ENCODE measurements around the gene FAM169A.
"Not testable (repeated sequence)": the region's sequence is repeated elsewhere in the genome, so short reads cannot be mapped to it uniquely, and the experiment has no call there.

The FAM169A gene

GRCh38 chr5:74888117-74888516 lies 21.9 kb upstream of the FAM169A start:
- Histone ChIP-seq H3K9ac (ENCODE audit: low read length) (no peak overlapping the region), H3K4me3 (ENCODE audit: low read depth, low read length, poor library complexity, severe bottlenecking) (no peak overlapping the region), H2AFZ (ENCODE audit: low read length) (no peak overlapping the region), H3K4me2 (ENCODE audit: low read length) (no peak overlapping the region), H3F3A (ENCODE audit: insufficient read depth, low read length) (no peaks in the 10 kb centered on the region), H3K9me3 (ENCODE audit: low read length) (no peaks in the 10 kb centered on the region), H3K36me3 (ENCODE audit: insufficient read depth, low read length) (no peaks in the 10 kb centered on the region), H3K4me1 (ENCODE audit: insufficient read depth, low read length, severe bottlenecking) (no peaks in the 10 kb centered on the region), H3K27ac (ENCODE audit: low read depth, low read length, poor library complexity, severe bottlenecking) (no peak overlapping the region), H4K20me1 (ENCODE audit: insufficient read depth, low read length) (no peaks in the 10 kb centered on the region), H3K9me2 (ENCODE audit: low read depth, low read length) (no peaks in the 10 kb centered on the region), H3K79me2 (ENCODE audit: insufficient read depth, low read length) (no peaks in the 10 kb centered on the region), H3K27me3 (ENCODE audit: insufficient read depth, low read length) (no peaks in the 10 kb centered on the region)
- TF ChIP-seq CTCF (IDR thresholded peaks at IDR 0.05; ENCODE audit: low read length) = no peak
- no peak for TF ChIP-seq EZH2 (IDR thresholded peaks at IDR 0.05; ENCODE audit: borderline replicate concordance, low read length)

GRCh38 chr5:74885170-74885569 lies 19.0 kb upstream of the FAM169A start:
- Histone ChIP-seq H3K4me2 (ENCODE audit: low read length) (no peak overlapping the region), H3K36me3 (ENCODE audit: insufficient read depth, low read length) (no peaks in the 10 kb centered on the region), H3K27me3 (ENCODE audit: insufficient read depth, low read length) (no peaks in the 10 kb centered on the region), H3K4me1 (ENCODE audit: insufficient read depth, low read length, severe bottlenecking) (no peaks in the 10 kb centered on the region), H3K4me3 (ENCODE audit: low read depth, low read length, poor library complexity, severe bottlenecking) (no peak overlapping the region), H3K27ac (ENCODE audit: low read depth, low read length, poor library complexity, severe bottlenecking) (no peak overlapping the region), H3F3A (ENCODE audit: insufficient read depth, low read length) (no peaks in the 10 kb centered on the region), H2AFZ (ENCODE audit: low read length) (no peak overlapping the region), H3K9me2 (ENCODE audit: low read depth, low read length) (no peaks in the 10 kb centered on the region), H3K9ac (ENCODE audit: low read length) (no peak overlapping the region), H3K79me2 (ENCODE audit: insufficient read depth, low read length) (no peaks in the 10 kb centered on the region), H4K20me1 (ENCODE audit: insufficient read depth, low read length) (no peaks in the 10 kb centered on the region), H3K9me3 (ENCODE audit: low read length) (no peaks in the 10 kb centered on the region)
- no peak for TF ChIP-seq EZH2 (IDR thresholded peaks at IDR 0.05; ENCODE audit: borderline replicate concordance, low read length)
- TF ChIP-seq CTCF (IDR thresholded peaks at IDR 0.05; ENCODE audit: low read length) = no peak

GRCh38 chr5:74882379-74883134 lies 16.4 kb upstream of the FAM169A start:
- not testable (repeated sequence) for H3K9ac ChIP-seq (ENCODE audit: low read length); H3K27ac ChIP-seq (ENCODE audit: low read depth, low read length, poor library complexity, severe bottlenecking); H3F3A ChIP-seq (ENCODE audit: insufficient read depth, low read length); H3K4me3 ChIP-seq (ENCODE audit: low read depth, low read length, poor library complexity, severe bottlenecking); H4K20me1 ChIP-seq (ENCODE audit: insufficient read depth, low read length); H3K36me3 ChIP-seq (ENCODE audit: insufficient read depth, low read length); H3K9me3 ChIP-seq (ENCODE audit: low read length); H3K27me3 ChIP-seq (ENCODE audit: insufficient read depth, low read length); H3K9me2 ChIP-seq (ENCODE audit: low read depth, low read length); H2AFZ ChIP-seq (ENCODE audit: low read length); H3K4me2 ChIP-seq (ENCODE audit: low read length); H3K4me1 ChIP-seq (ENCODE audit: insufficient read depth, low read length, severe bottlenecking); H3K79me2 ChIP-seq (ENCODE audit: insufficient read depth, low read length)

Data from OCI-LY1 (cell line).